Memory B cell (primary cell): ENCODE results near the gene ZNF212.
"Not testable (repeated sequence)": the region's sequence is repeated elsewhere in the genome, so short reads cannot be mapped to it uniquely, and the experiment has no call there.

ENCODE experiments used
- ATAC-seq: fragments of 150-1000 bp; cut with Tn5 transposase; 2 replicates; pipeline ENCODE4 v1.10.0; 2021; ENCODE audit warnings: low read depth, mild to moderate bottlenecking, moderate library complexity
- DNase-seq, 2 donors: peaks; one replicate each; pipeline ENCODE4 v3.0.0; 2022; ENCODE audit warnings: low spot score in 2 of 2
- H3K27ac Mint-ChIP-seq: one replicate; pipeline ENCODE4 v1.8.0; 2022; ENCODE audit warnings: mild to moderate bottlenecking, moderate library complexity, mixed read lengths
- H3K27me3 Mint-ChIP-seq: one replicate; pipeline ENCODE4 v1.8.0; 2022; ENCODE audit warnings: mixed read lengths
- H3K36me3 Mint-ChIP-seq: one replicate; pipeline ENCODE4 v1.8.0; 2022; ENCODE audit warnings: mild to moderate bottlenecking, mixed read lengths
- H3K4me1 Mint-ChIP-seq: one replicate; pipeline ENCODE4 v1.8.0; 2022; ENCODE audit warnings: mixed read lengths
- H3K4me3 Mint-ChIP-seq: one replicate; pipeline ENCODE4 v1.8.0; 2022; ENCODE audit warnings: mild to moderate bottlenecking, moderate library complexity, mixed read lengths
- H3K9me3 Mint-ChIP-seq: one replicate; pipeline ENCODE4 v1.8.0; 2022; ENCODE audit warnings: mixed read lengths

The ZNF212 gene

GRCh38 chr7:149254181-149254858 is 14.9 kb downstream of the ZNF212 start:
- H3K4me3 Mint-ChIP-seq, result no peak overlapping the region
- H3K4me1 Mint-ChIP-seq, result peaks cover 4% of the 10 kb centered on the region
- ATAC-seq (no peak), DNase-seq (no peak)
- H3K27me3 Mint-ChIP-seq, result no peaks in the 10 kb centered on the region
- H3K36me3 Mint-ChIP-seq, result peaks cover 15% of the 10 kb centered on the region
- no peak overlapping the region for H3K27ac Mint-ChIP-seq
- no peaks in the 10 kb centered on the region for H3K9me3 Mint-ChIP-seq

DNA sequence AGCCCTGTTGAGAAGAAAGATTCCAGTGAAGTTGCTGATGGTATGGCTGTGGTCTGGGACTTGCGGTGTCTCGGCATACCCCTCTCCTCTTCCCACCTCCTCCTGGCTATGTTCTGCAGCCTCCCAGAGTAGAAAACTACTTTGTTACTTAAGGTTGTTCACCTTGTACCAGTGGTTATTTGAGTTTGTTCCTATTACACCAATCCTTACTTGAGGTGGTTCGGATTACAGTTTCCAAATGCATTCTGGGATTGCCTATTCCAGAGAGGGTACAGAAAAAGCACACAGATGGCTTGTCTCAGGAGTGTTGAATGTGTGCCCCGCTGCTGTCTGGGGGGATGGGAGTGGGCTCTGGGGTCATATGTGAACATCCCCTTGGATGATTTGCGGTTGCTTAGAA is 15.7 kb downstream of the ZNF212 start:
- H3K27ac Mint-ChIP-seq, result no peak overlapping the region
- DNase-seq, result no peak
- H3K27me3 Mint-ChIP-seq, result no peaks in the 10 kb centered on the region
- no peak overlapping the region for H3K4me3 Mint-ChIP-seq
- no peak for ATAC-seq
- H3K9me3 Mint-ChIP-seq, result no peaks in the 10 kb centered on the region
- peaks cover 4% of the 10 kb centered on the region for H3K4me1 Mint-ChIP-seq
- peaks cover 14% of the 10 kb centered on the region for H3K36me3 Mint-ChIP-seq

GRCh38 chr7:149256568-149256967 is 17.1 kb downstream of the ZNF212 start:
- Mint-ChIP-seq H3K27me3 (no peaks in the 10 kb centered on the region), H3K4me1 (peaks cover 7% of the 10 kb centered on the region), H3K27ac (no peak overlapping the region), H3K4me3 (no peak overlapping the region), H3K36me3 (peaks cover 10% of the 10 kb centered on the region), H3K9me3 (no peaks in the 10 kb centered on the region)
- no peak for ATAC-seq
- DNase-seq, result no peak

DNA sequence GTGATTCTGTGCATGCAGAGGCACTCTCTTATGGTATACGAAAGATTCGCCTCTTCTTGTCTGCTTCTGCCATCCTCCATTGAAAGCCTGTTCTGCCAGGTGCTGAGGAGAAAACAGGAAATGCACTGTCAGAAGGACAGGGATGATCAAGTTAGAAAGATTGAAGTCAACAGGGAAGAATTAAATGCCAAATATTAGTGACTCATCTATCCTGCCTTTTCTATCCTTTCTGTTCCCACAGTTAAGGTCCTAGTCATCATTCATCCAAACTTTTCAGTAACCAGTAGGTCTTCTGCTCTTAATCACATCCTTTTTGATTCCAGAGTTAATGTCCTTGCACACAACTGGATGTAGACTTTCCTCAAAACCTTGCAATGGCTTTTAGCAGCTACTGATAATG is 17.7 kb downstream of the ZNF212 start:
- H3K9me3 Mint-ChIP-seq, result no peaks in the 10 kb centered on the region
- H3K4me3 Mint-ChIP-seq, result no peak overlapping the region
- peaks cover 7% of the 10 kb centered on the region for H3K36me3 Mint-ChIP-seq
- H3K27me3 Mint-ChIP-seq, result no peaks in the 10 kb centered on the region
- peaks cover 7% of the 10 kb centered on the region for H3K4me1 Mint-ChIP-seq
- ATAC-seq (no peak), DNase-seq (no peak)
- H3K27ac Mint-ChIP-seq, result no peak overlapping the region

GRCh38 chr7:149261316-149261828 is 21.9 kb downstream of the ZNF212 start:
- peaks cover 6% of the 10 kb centered on the region for H3K36me3 Mint-ChIP-seq
- ATAC-seq (no peak), DNase-seq (no peak)
- peak overlapping the region; percentile 89 for H3K27ac Mint-ChIP-seq
- H3K27me3 Mint-ChIP-seq, result no peaks in the 10 kb centered on the region
- peak overlapping the region; percentile 94 for H3K4me3 Mint-ChIP-seq
- peaks cover 22% of the 10 kb centered on the region for H3K4me1 Mint-ChIP-seq
- no peaks in the 10 kb centered on the region for H3K9me3 Mint-ChIP-seq

DNA sequence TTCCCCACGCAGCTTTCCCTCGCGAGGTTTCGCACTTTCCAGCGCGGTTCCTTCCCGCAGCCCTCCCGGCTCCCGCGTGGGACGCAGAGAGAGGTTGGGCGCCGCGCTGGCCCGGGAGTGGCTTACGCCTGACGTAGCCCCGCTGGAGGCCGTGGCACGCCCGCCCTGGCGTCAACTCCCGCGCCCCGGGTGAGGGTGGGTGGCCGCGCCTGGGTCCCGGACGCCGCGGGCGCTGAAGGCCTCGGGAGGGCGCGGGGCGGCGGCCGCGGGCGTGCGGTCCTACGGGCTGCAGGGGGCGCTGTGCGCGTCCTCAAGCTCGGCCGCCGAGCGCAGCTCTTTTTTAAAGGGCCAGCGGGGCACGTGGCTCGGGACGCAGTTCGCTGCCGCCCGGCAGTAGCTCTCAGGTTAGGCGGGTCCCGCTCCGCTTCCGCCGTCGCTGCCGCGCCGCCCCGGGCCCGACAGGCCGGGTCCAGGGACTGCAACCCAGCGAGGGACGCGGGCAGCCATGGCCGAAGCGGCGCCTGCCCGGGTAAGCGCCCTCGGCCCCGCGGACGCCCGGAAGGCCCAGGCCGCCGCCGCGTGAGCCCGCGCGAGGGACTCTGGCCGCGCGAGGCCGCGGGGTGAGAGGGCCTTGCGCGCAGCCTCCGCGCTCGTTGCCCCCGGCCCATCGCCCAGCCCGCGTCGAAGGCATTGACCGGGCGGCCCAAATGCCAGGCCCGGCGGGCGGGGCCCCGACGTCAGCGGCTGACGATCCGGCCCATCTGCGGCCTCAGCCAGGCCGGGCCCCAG is 22.6 kb downstream of the ZNF212 start, which contains the start of gene ZNF783:
Gene ZNF783 (plus strand): TSS at position 368 of the 789 bp plus-strand sequence. CDS start 138 bp downstream, at position 506.
- H3K4me3 Mint-ChIP-seq, result peak within 1 kb of the TSS; percentile 94
- peak within 1 kb of the TSS; percentile 89 for H3K27ac Mint-ChIP-seq
- no peaks in the 10 kb centered on the region for H3K9me3 Mint-ChIP-seq
- DNase-seq (peak; percentile 82 to 86), ATAC-seq (peak; percentile 84)
- peaks cover 12% of the 10 kb centered on the region for H3K36me3 Mint-ChIP-seq
- peaks cover 22% of the 10 kb centered on the region for H3K4me1 Mint-ChIP-seq
- no peaks in the 10 kb centered on the region for H3K27me3 Mint-ChIP-seq

DNA sequence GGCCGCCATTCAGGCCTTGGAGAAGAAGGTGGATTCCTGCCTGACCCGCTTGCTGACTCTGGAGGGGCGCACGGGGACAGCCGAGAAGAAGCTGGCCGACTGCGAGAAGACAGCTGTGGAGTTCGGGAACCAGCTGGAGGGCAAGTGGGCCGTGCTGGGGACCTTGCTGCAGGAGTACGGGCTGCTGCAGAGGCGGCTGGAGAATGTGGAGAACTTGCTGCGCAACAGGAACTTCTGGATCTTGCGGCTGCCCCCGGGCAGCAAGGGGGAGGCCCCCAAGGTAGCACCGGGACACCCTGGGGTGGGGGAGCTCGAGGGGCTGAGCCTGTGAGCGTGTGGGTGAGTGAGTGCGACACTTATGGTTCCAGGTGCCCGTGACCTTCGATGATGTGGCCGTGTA is 27.0 kb downstream of the ZNF212 start:
- peak overlapping the region; percentile 10 for H3K27ac Mint-ChIP-seq
- no peaks in the 10 kb centered on the region for H3K27me3 Mint-ChIP-seq
- DNase-seq (no peak), ATAC-seq (no peak)
- H3K4me1 Mint-ChIP-seq, result peaks cover 17% of the 10 kb centered on the region
- H3K36me3 Mint-ChIP-seq, result peaks cover 36% of the 10 kb centered on the region
- peaks cover 1% of the 10 kb centered on the region for H3K9me3 Mint-ChIP-seq
- no peak overlapping the region for H3K4me3 Mint-ChIP-seq

- ATAC-seq (no peak), DNase-seq (no peak)
- Mint-ChIP-seq H3K4me1 (peaks cover 17% of the 10 kb centered on the region), H3K4me3 (no peak overlapping the region), H3K9me3 (peaks cover 1% of the 10 kb centered on the region), H3K27me3 (no peaks in the 10 kb centered on the region), H3K36me3 (peaks cover 37% of the 10 kb centered on the region), H3K27ac (no peak overlapping the region)
Observed at GRCh38 chr7:149267733-149268132, 28.3 kb downstream of the ZNF212 start.

DNA sequence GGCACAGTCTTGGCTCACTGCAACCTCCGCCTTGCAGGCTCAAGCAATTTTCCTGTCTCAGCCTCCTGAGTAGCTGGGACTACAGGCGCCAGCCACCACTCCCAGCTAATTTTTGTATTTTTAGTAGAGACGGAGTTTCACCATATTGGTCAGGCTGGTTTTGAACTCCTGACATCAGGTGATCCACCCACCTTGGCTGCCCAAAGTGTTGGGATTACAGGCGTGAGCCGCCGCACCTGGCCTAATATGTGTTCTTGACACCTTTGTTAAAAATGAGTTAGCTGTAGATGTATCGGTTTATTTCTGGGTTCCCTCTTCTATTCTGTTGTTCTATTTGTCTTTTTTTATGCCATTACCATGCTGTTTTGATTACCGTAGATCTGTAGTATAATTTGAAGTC is 35.0 kb downstream of the ZNF212 start:
- not testable (repeated sequence) for ATAC-seq, H3K27me3 Mint-ChIP-seq, DNase-seq, H3K4me3 Mint-ChIP-seq, H3K4me1 Mint-ChIP-seq, H3K27ac Mint-ChIP-seq, H3K9me3 Mint-ChIP-seq
- peaks cover 42% of the 10 kb centered on the region for H3K36me3 Mint-ChIP-seq

DNA sequence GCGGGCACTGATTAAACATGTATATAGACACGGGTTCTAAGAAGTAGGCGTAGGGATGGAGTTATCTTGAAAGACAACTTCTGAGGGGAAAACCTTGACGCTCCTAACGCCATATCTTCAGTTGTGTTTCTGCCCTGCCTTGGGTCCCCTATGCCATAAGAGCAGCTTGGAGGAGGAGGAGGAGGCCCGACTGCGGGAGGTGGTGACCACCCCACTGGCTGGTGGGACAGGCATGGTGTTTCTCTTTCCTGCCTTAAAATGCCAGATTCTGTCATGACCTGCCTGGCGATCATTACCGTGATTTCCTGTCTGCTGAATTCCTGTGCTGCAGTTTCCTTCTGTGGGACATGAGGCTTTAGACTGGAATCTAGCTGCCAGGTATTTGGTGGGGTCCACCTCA is 38.4 kb downstream of the ZNF212 start:
- no peak for DNase-seq
- Mint-ChIP-seq H3K27me3 (no peaks in the 10 kb centered on the region), H3K9me3 (peaks cover 4% of the 10 kb centered on the region), H3K27ac (no peak overlapping the region), H3K36me3 (peaks cover 38% of the 10 kb centered on the region), H3K4me1 (peaks cover 8% of the 10 kb centered on the region), H3K4me3 (no peak overlapping the region)
- ATAC-seq, result no peak

DNA sequence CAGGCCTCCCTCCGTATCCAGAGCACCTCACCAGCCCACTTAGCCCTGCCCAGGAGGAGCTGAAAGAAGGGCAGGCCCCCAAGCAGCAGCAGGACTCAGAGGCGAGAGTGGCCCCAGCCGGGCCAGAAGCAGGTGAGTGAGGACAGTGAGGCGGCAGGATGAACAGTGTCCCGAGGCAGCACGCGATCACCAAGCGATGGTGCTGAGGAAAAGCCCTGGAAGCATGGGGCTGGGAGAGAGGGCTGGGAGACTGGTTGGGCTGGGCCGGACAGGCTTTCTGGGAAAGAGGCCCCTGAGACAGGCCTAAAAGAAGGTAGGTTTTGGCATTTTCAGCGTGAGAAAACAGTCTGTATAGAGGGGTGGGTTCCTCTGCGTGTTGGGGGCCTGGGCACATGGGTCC is 38.9 kb downstream of the ZNF212 start:
- H3K4me1 Mint-ChIP-seq, result peaks cover 4% of the 10 kb centered on the region
- H3K9me3 Mint-ChIP-seq, result peaks cover 4% of the 10 kb centered on the region
- DNase-seq (no peak), ATAC-seq (no peak)
- no peak overlapping the region for H3K4me3 Mint-ChIP-seq
- H3K27me3 Mint-ChIP-seq, result no peaks in the 10 kb centered on the region
- H3K36me3 Mint-ChIP-seq, result peaks cover 33% of the 10 kb centered on the region
- no peak overlapping the region for H3K27ac Mint-ChIP-seq

DNA sequence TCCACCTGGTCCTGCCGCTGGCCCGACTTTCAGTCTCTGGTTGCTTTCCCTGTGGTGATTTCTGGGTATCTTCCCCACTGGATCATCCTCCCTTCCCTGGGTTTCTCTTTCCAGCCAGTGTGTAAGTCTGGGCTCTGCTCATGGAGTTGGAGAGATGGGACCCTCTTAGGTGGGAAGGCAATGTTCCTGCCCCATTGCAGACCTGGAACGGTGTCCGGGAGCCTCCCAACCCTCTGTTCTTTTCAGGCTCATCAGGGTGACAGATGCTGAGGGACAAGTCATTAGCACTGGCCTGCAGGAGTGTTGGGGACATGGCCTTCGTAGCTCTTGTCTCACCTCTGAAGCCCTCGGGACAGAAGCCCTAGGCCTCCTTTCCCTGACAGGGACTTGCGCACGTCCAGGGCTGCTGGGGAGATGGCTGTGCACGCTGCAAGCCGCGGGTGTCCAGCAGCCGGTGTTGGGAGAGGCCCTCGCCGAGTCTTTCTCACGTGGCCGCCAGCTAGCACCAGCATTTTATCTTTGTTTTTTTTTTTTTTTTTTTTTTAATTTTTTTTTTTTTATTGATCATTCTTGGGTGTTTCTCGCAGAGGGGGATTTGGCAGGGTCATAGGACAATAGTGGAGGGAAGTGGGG is 39.8 kb downstream of the ZNF212 start:
- DNase-seq, result no peak
- H3K9me3 Mint-ChIP-seq, result peaks cover 4% of the 10 kb centered on the region
- no peak overlapping the region for H3K27ac Mint-ChIP-seq

GRCh38 chr7:149280151-149280550 is 40.7 kb downstream of the ZNF212 start:
- no peaks in the 10 kb centered on the region for H3K9me3 Mint-ChIP-seq
- peaks cover 24% of the 10 kb centered on the region for H3K36me3 Mint-ChIP-seq
- no peaks in the 10 kb centered on the region for H3K27me3 Mint-ChIP-seq
- peaks cover 10% of the 10 kb centered on the region for H3K4me1 Mint-ChIP-seq
- DNase-seq (no peak), ATAC-seq (no peak)
- H3K27ac Mint-ChIP-seq, result no peak overlapping the region
- no peak overlapping the region for H3K4me3 Mint-ChIP-seq

More for the DNA sequence above, 39.8 kb downstream of the ZNF212 start:
- H3K4me3 Mint-ChIP-seq, result no peak overlapping the region
- no peaks in the 10 kb centered on the region for H3K27me3 Mint-ChIP-seq
- H3K36me3 Mint-ChIP-seq, result peaks cover 30% of the 10 kb centered on the region
- H3K4me1 Mint-ChIP-seq, result peaks cover 4% of the 10 kb centered on the region
- no peak for ATAC-seq
